Endothelial cell of umbilical vein (primary cell): Measurements from ENCODE around the gene CP. TPM values are rescaled to one million over a fixed set of nuclear protein-coding genes. Genes with fewer than 3 reads are reported as not detected.

ENCODE experiments used
- BruUV-seq: library from RNA; stranded (reverse); fragments of 400-500 nt; replicated peaks from 2 replicates; lab custom pipeline; 2021; lab: Mats Ljungman, UMichigan
- CTCF ChIA-PET: fragments of 300-600, 350-600 bp; sonication (Branson Sonifier 250); formaldehyde crosslinking; loops from one replicate; lab custom pipeline; 2021; ENCODE audit warnings: antibody characterized with exemption, inconsistent platforms; lab: Charles Lee
- POLR2A ChIA-PET: fragments of 300-600, 350-600 bp; sonication (Branson Sonifier 250); formaldehyde crosslinking; loops from one replicate; lab custom pipeline; 2021; ENCODE audit warnings: antibody characterized with exemption, inconsistent platforms; lab: Charles Lee
- DNase-seq: peaks from one replicate; pipeline ENCODE4 v3.0.0-alpha.2; 2011; ENCODE audit warnings: low read depth, low spot score
- FAIRE-seq: peaks from 2 replicates; lab custom pipeline; 2011; peaks lifted over from hg19 to GRCh38; lab: Jason Lieb, UNC
- H2AFZ ChIP-seq: 2 replicates; pipeline ENCODE4 v1.6.0; 2012; ENCODE audit warnings: low read depth, low read length, control low read depth, inconsistent platforms
- H3K27ac ChIP-seq: 2 replicates; pipeline ENCODE4 v1.5.1; 2011; ENCODE audit warnings: low read depth, mild to moderate bottlenecking, control low read depth, low read length, moderate library complexity; ENCODE audit not compliant: insufficient read depth
- H3K27me3 ChIP-seq, 2 experiments: 2 replicates each; pipeline versions ENCODE4 v1.6.0 to v1.6.1; 2011; ENCODE audit warnings: low read length in 2 of 2, mixed read lengths in 1 of 2; ENCODE audit not compliant: control insufficient read depth in 2 of 2, insufficient read depth in 2 of 2
- H3K36me3 ChIP-seq, 2 experiments: 2 replicates in 1 of 2; 3 replicates in 1 of 2; pipeline ENCODE4 v1.5.1; 2011; ENCODE audit warnings: low read length in 2 of 2, mild to moderate bottlenecking in 1 of 2, moderate library complexity in 1 of 2; ENCODE audit not compliant: control insufficient read depth in 2 of 2, insufficient read depth in 2 of 2; ENCODE audit errors: extremely low read depth in 1 of 2
- H3K4me1 ChIP-seq: 3 replicates; pipeline ENCODE4 v1.5.1; 2011; ENCODE audit warnings: mild to moderate bottlenecking, low read length; ENCODE audit not compliant: control insufficient read depth, insufficient read depth; ENCODE audit errors: extremely low read depth
- H3K4me2 ChIP-seq: 2 replicates; pipeline ENCODE4 v1.6.1; 2011; ENCODE audit warnings: low read length, control low read depth, mixed read lengths; ENCODE audit not compliant: insufficient read depth
- H3K4me3 ChIP-seq, 3 experiments: fragments of 200-600 bp in 1 of 3; sonication (generic), shearing (Covaris generic) in 1 of 3; replicated peaks in 1 of 3; 2 replicates each; pipeline ENCODE4 v1.5.1; 2011 to 2016; ENCODE audit warnings: control low read depth in 3 of 3, low read length in 3 of 3, mild to moderate bottlenecking in 2 of 3, inconsistent platforms in 1 of 3, low read depth in 1 of 3, moderate library complexity in 1 of 3; ENCODE audit not compliant: insufficient read depth in 1 of 3
- H3K79me2 ChIP-seq: 2 replicates; pipeline ENCODE4 v1.6.0; 2012; ENCODE audit warnings: low read length, inconsistent platforms; ENCODE audit not compliant: control insufficient read depth, insufficient read depth
- H3K9ac ChIP-seq: replicated peaks from 2 replicates; pipeline ENCODE3; 2011; ENCODE audit warnings: low read length, control low read depth; ENCODE audit not compliant: insufficient read depth; ENCODE audit errors: extremely low read depth
- H3K9me1 ChIP-seq: replicated peaks from 3 replicates; pipeline ENCODE4 v1.6.0; 2011; ENCODE audit warnings: mild to moderate bottlenecking, low read length; ENCODE audit not compliant: control insufficient read depth, insufficient read depth; ENCODE audit errors: extremely low read depth
- H3K9me3 ChIP-seq: replicated peaks from 2 replicates; pipeline ENCODE4 v1.5.1; 2012; ENCODE audit warnings: low read length, inconsistent platforms; ENCODE audit not compliant: control insufficient read depth, insufficient read depth
- H4K20me1 ChIP-seq: replicated peaks from 2 replicates; pipeline ENCODE3; 2011; ENCODE audit warnings: mild to moderate bottlenecking, low read length; ENCODE audit not compliant: control insufficient read depth, insufficient read depth; ENCODE audit errors: extremely low read depth
- CTCF ChIP-seq, 2 donors: IDR thresholded peaks; 1 replicate in 1 of 2; 2 replicates in 1 of 2; pipeline ENCODE4 v1.5.1; 2011; ENCODE audit warnings: low read length in 2 of 2, mild to moderate bottlenecking in 2 of 2, moderate library complexity in 2 of 2, control low read depth in 1 of 2, inconsistent platforms in 1 of 2, low read depth in 1 of 2; ENCODE audit not compliant: insufficient read depth in 1 of 2; ENCODE audit errors: extremely low read depth in 1 of 2
- EZH2 ChIP-seq: IDR thresholded peaks from 2 replicates; pipeline ENCODE4 v1.6.1; 2012; ENCODE audit warnings: borderline replicate concordance, low read depth, mild to moderate bottlenecking, moderate library complexity, low read length, inconsistent platforms; ENCODE audit not compliant: severe bottlenecking
- FOS ChIP-seq: IDR thresholded peaks from 2 replicates; pipeline ENCODE4 v1.6.1; 2011; ENCODE audit warnings: mild to moderate bottlenecking, low read length, moderate library complexity, borderline replicate concordance; ENCODE audit not compliant: insufficient read depth
- GATA2 ChIP-seq: IDR thresholded peaks from 2 replicates; pipeline ENCODE4 v1.7.0; 2011; ENCODE audit warnings: low read depth, mild to moderate bottlenecking, moderate library complexity, mixed read lengths, low read length; ENCODE audit not compliant: insufficient read length, insufficient read depth
- JUN ChIP-seq: IDR thresholded peaks from 2 replicates; pipeline ENCODE4 v1.6.1; 2011; ENCODE audit warnings: borderline replicate concordance, low read depth; ENCODE audit not compliant: insufficient read length, insufficient read depth
- MAX ChIP-seq: IDR thresholded peaks from 2 replicates; pipeline ENCODE4 v1.6.1; 2011; ENCODE audit not compliant: insufficient read depth, insufficient read length
- MYC ChIP-seq: IDR thresholded peaks from one replicate; pipeline ENCODE4 v1.6.1; 2011; ENCODE audit warnings: mild to moderate bottlenecking, low read depth, low read length
- POLR2A ChIP-seq: IDR thresholded peaks from 2 replicates; pipeline ENCODE4 v1.6.1; 2012; ENCODE audit warnings: low read depth, mild to moderate bottlenecking, control low read depth, low read length
- POLR2AphosphoS5 ChIP-seq: IDR thresholded peaks from 2 replicates; pipeline ENCODE4 v1.6.1; 2012; ENCODE audit warnings: low read depth, mild to moderate bottlenecking, control low read depth, low read length, moderate library complexity; ENCODE audit not compliant: insufficient read depth
- dilution Hi-C: fragments of 300-500 bp; cut with MboI; formaldehyde crosslinking; loops from one replicate; pipeline ENCODE4 v1.15.0; 2019; ENCODE audit warnings: low sequenced_read_pairs; ENCODE audit not compliant: extremely low pct_ligation_motif_present
- intact Hi-C: fragments of 100-400 bp; cut with micrococcal nuclease; formaldehyde crosslinking; loops from one replicate; pipeline ENCODE4 v1.10.0; 2022
- polyA plus RNA-seq, 4 experiments: library from polyadenylated mRNA; depleted of rRNA in 3 of 4; stranded (reverse) in 3 of 4; unstranded in 1 of 4; fragments of >200 nt; gene quantifications; 2 replicates each; pipeline versions ENCODE4 v1.2.1 to v1.2.3, GENCODE V29; 2011 to 2012; ENCODE audit warnings: missing spikeins in 1 of 4
- total RNA-seq: library from RNA; stranded (reverse); gene quantifications from 2 replicates; pipeline ENCODE4 v1.2.3, GENCODE V29; 2021

Gene CP
- total and polyA plus RNA-seq, 2 donors (not counting 3 experiments of a cell fraction or from before 2014, with no cell fraction given) = not detected

DNA sequence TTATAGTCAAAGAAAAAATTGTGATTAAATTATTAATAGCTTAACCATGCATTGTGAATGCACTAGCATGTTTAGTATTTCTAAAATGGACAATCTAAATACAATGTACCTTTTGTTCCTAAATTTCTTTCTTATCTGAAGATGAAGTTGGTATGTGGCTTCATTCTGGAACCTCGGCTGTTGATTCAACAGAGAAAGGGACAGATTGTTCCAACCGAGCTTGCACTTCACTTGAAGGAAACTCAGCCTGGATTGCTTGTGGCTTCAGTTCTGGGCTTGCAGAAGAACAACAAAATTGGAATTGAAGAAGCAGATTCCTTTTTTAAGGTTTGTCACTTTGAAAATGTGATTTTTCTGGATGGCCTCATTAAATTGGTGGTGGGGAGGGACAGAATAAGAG is 59.6 kb downstream of the CP start:
- no peaks in the 10 kb centered on the region for H3K9me3 ChIP-seq
- no peaks in the 10 kb centered on the region for H3K27me3 ChIP-seq
- H2AFZ ChIP-seq = no peak overlapping the region
- H3K79me2 ChIP-seq = no peaks in the 10 kb centered on the region
- no peaks in the 10 kb centered on the region for H3K9me1 ChIP-seq
- H3K4me2 ChIP-seq = no peak overlapping the region
- H3K4me1 ChIP-seq = no peaks in the 10 kb centered on the region
- no peaks in the 10 kb centered on the region for H4K20me1 ChIP-seq
- DNase-seq (no peak), FAIRE-seq (no peak)
- no peak overlapping the region for H3K9ac ChIP-seq
- CTCF ChIA-PET = interaction anchor here (0.6 to 1.2 kb wide), 3 partner anchors 41 to 190 kb away, joined by 3 to 4 read pairs (median 3); no protein-coding TSS in a partner anchor
- intact Hi-C loops = no loop called here
- H3K27ac ChIP-seq = no peak overlapping the region
- POLR2A ChIA-PET = interaction anchor here (0.6 kb wide), 1 partner anchor 1301 kb away, joined by 4 read pairs; no protein-coding TSS in a partner anchor
- dilution Hi-C loops = no loop called here
- TF ChIP-seq POLR2A = no peak
- TF ChIP-seq FOS = no peak
- TF ChIP-seq POLR2AphosphoS5 = no peak
- no peak for TF ChIP-seq JUN
- TF ChIP-seq GATA2 = no peak
- H3K36me3 ChIP-seq = peaks cover 2 to 8% of the 10 kb centered on the region in 2 experiments
- H3K4me3 ChIP-seq = no peak overlapping the region
- no TSS peak for BruUV-seq

DNA sequence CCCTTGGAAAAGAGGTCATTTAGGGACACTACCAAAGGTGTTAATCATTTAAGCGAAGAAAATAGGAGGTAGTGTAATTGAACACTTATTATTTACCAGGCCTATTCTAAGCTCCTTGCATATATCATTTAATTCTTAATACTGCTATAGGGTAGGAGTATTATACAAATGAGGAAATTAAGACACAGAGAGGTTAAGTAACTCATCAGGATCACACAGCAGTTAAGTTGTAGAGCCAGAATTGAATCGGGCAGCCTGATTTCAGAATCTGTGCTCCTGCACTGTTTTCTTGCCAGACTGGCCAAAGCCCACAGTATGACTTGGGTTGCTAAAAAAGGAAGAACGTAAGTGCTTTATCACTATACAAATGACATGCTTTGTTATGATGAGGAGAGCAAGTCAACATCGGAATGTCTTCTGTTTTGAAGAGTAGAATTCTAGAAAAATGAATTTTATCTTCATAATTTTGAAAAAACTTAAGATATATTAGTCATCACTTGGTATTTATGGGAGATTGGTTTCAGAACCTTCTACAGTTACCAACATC is 60.8 kb downstream of the CP start:
- FAIRE-seq = no peak
- no peaks in the 10 kb centered on the region for H3K27me3 ChIP-seq
- no TSS peak for BruUV-seq
- no peaks in the 10 kb centered on the region for H3K79me2 ChIP-seq
- intact Hi-C loops (no loop called here), dilution Hi-C loops (no loop called here)
- no peaks in the 10 kb centered on the region for H3K9me1 ChIP-seq
- ChIA-PET POLR2A (interaction anchor here (0.6 kb wide), 1 partner anchor 12 kb away, joined by 10 read pairs; no protein-coding TSS in a partner anchor), CTCF (interaction anchor here (1.2 kb wide), 1 partner anchor 40 kb away, joined by 4 read pairs; no protein-coding TSS in a partner anchor)
- no peak overlapping the region for H3K4me2 ChIP-seq
- TF ChIP-seq GATA2 (no peak), EZH2 (no peak), POLR2A (no peak), MYC (no peak), JUN (no peak), POLR2AphosphoS5 (no peak), CTCF (IDR thresholded peaks at IDR 0.05; ENCODE audit: extremely low read depth in 1 of 2, insufficient read depth in 1 of 2, low read depth in 1 of 2, low read length in 2 of 2) (no peak), FOS (no peak), MAX (no peak)
- H2AFZ ChIP-seq = no peak overlapping the region
- no peak overlapping the region for H3K9ac ChIP-seq
- H3K27ac ChIP-seq = no peak overlapping the region
- no peaks in the 10 kb centered on the region for H3K9me3 ChIP-seq
- H3K36me3 ChIP-seq = peaks cover 2 to 8% of the 10 kb centered on the region in 2 experiments
- H3K4me3 ChIP-seq = no peak overlapping the region
- H3K4me1 ChIP-seq = no peaks in the 10 kb centered on the region
- H4K20me1 ChIP-seq = no peaks in the 10 kb centered on the region
- DNase-seq = no peak
